Measurements from ENCODE around the gene SH3PXD2B.
"Not testable (repeated sequence)": the region's sequence is repeated elsewhere in the genome, so short reads cannot be mapped to it uniquely, and the experiment has no call there.

Gene SH3PXD2B

GRCh38 chr5:172294831-172295230, 159.5 kb downstream of the SH3PXD2B start:
- no peak for DNase-seq (ENCODE audit: low read depth)

- DNase-seq (ENCODE audit: low read depth): no peak
Measured at GRCh38 chr5:172293745-172294342, 160.5 kb downstream of the SH3PXD2B start.

- DNase-seq (ENCODE audit: low read depth): peak; percentile 66
Measured at GRCh38 chr5:172293054-172293744, 161.1 kb downstream of the SH3PXD2B start.

GRCh38 chr5:172291837-172292236, 162.5 kb downstream of the SH3PXD2B start:
- not testable (repeated sequence) for DNase-seq (ENCODE audit: low read depth)

- DNase-seq (ENCODE audit: low read depth): no peak
Measured at GRCh38 chr5:172288465-172288864, 165.9 kb downstream of the SH3PXD2B start.

GRCh38 chr5:172287140-172287539, 167.2 kb downstream of the SH3PXD2B start:
- not testable (repeated sequence) for DNase-seq (ENCODE audit: low read depth)

GRCh38 chr5:172285226-172286143, 168.8 kb downstream of the SH3PXD2B start:
- no peak for DNase-seq (ENCODE audit: low read depth)

GRCh38 chr5:172284611-172284980, 169.7 kb downstream of the SH3PXD2B start:
- peak; percentile 23 for DNase-seq (ENCODE audit: low read depth)

- DNase-seq (ENCODE audit: low read depth): peak; percentile 71
Measured at GRCh38 chr5:172283862-172284610, 170.3 kb downstream of the SH3PXD2B start.

- peak; percentile 68 for DNase-seq (ENCODE audit: low read depth)
Measured at GRCh38 chr5:172283020-172283861, 171.1 kb downstream of the SH3PXD2B start, which contains the start of gene UBTD2. Gene UBTD2, minus strand, starts transcription at chr5:172283764. Its CDS starts 99 bp downstream, at chr5:172283665.

- no peak for DNase-seq (ENCODE audit: low read depth)
Measured at GRCh38 chr5:172282272-172283019, 171.9 kb downstream of the SH3PXD2B start.

GRCh38 chr5:172281346-172281745, 173.0 kb downstream of the SH3PXD2B start:
- no peak for DNase-seq (ENCODE audit: low read depth)

GRCh38 chr5:172280929-172281328, 173.4 kb downstream of the SH3PXD2B start:
- no peak for DNase-seq (ENCODE audit: low read depth)

- DNase-seq (ENCODE audit: low read depth): no peak
Measured at GRCh38 chr5:172280317-172280716, 174.0 kb downstream of the SH3PXD2B start.

GRCh38 chr5:172278356-172278755, 176.0 kb downstream of the SH3PXD2B start:
- no peak for DNase-seq (ENCODE audit: low read depth)

GRCh38 chr5:172276214-172276613, 178.1 kb downstream of the SH3PXD2B start:
- peak; percentile 77 for DNase-seq (ENCODE audit: low read depth)

Measured in amniotic epithelial cell (primary cell).